OCI-LY1 (cell line): Measurements from ENCODE around the gene SEMA5A.

ENCODE experiments used
- EZH2 ChIP-seq: fragments of 200-600 bp; sonication (generic), shearing (Covaris generic); IDR thresholded peaks from 2 replicates; pipeline ENCODE4 v1.8.0; 2017; ENCODE audit warnings: borderline replicate concordance, mixed run types, mild to moderate bottlenecking, antibody characterized with exemption, low read length, moderate library complexity, mixed read lengths
- TF ChIP-seq, protein P1 (sequence below): fragments of 200-600 bp; sonication (generic), shearing (Covaris generic); IDR thresholded peaks from 2 replicates; pipeline ENCODE4 v1.5.1; 2017; ENCODE audit warnings: mild to moderate bottlenecking, antibody characterized with exemption, low read length, moderate library complexity, mixed read lengths

DNA sequence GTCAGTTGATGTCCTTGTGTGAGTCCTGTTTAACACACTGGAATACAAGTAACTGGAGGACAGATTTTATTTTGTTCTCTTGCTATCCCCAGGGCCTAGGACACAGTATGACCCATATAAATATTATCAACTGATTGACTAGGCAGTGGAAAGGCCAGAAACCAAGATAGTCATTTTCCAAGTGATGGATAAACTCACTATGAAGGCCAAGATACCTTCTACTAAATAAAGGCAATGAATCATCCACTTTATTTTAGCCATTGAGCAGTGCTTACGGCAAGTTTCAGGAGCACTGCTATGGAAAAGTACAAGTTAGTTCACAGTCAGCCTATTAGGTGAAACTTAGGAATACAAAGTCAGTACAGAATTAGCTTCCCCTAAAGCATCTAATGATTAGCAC is 153.2 kb downstream of the SEMA5A start:
- no peak for TF ChIP-seq EZH2
- TF ChIP-seq, protein P1, sequence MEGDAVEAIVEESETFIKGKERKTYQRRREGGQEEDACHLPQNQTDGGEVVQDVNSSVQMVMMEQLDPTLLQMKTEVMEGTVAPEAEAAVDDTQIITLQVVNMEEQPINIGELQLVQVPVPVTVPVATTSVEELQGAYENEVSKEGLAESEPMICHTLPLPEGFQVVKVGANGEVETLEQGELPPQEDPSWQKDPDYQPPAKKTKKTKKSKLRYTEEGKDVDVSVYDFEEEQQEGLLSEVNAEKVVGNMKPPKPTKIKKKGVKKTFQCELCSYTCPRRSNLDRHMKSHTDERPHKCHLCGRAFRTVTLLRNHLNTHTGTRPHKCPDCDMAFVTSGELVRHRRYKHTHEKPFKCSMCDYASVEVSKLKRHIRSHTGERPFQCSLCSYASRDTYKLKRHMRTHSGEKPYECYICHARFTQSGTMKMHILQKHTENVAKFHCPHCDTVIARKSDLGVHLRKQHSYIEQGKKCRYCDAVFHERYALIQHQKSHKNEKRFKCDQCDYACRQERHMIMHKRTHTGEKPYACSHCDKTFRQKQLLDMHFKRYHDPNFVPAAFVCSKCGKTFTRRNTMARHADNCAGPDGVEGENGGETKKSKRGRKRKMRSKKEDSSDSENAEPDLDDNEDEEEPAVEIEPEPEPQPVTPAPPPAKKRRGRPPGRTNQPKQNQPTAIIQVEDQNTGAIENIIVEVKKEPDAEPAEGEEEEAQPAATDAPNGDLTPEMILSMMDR = no peak
